ENCODE results near the gene TERT. TPM values are rescaled to one million over a fixed set of nuclear protein-coding genes. Genes with fewer than 3 reads are reported as not detected.

The TERT gene
- total RNA-seq, 1 donor from 2014 or later, result 3.5 TPM

GRCh38 chr5:1252681-1253080 is 42.2 kb downstream of the TERT start:
- Mint-ChIP-seq H3K9me3 (ENCODE audit: low read depth) (no peaks in the 10 kb centered on the region), H3K27me3 (peaks cover 16% of the 10 kb centered on the region), H3K27ac (no peak overlapping the region), H3K36me3 (ENCODE audit: insufficient read depth) (no peaks in the 10 kb centered on the region), H3K4me3 (ENCODE audit: low read depth) (no peak overlapping the region), H3K4me1 (ENCODE audit: low read depth) (peaks cover 1% of the 10 kb centered on the region)
- no peak for TF ChIP-seq CTCF (IDR thresholded peaks at IDR 0.05; ENCODE audit: unreplicated experiment)
- DNase-seq (ENCODE audit: low spot score, unreplicated experiment), result no peak

GRCh38 chr5:1251678-1252580 is 42.9 kb downstream of the TERT start:
- H3K27ac Mint-ChIP-seq, result no peak overlapping the region

GRCh38 chr5:1249366-1250280 is 45.2 kb downstream of the TERT start:
- Mint-ChIP-seq H3K36me3 (ENCODE audit: insufficient read depth) (no peaks in the 10 kb centered on the region), H3K27me3 (peaks cover 16% of the 10 kb centered on the region), H3K4me3 (ENCODE audit: low read depth) (no peak overlapping the region), H3K9me3 (ENCODE audit: low read depth) (no peaks in the 10 kb centered on the region), H3K4me1 (ENCODE audit: low read depth) (peaks cover 1% of the 10 kb centered on the region), H3K27ac (no peak overlapping the region)
- DNase-seq (ENCODE audit: low spot score, unreplicated experiment), result no peak
- no peak for TF ChIP-seq CTCF (IDR thresholded peaks at IDR 0.05; ENCODE audit: unreplicated experiment)

More at GRCh38 chr5:1251678-1252580, 42.9 kb downstream of the TERT start:
- Mint-ChIP-seq H3K27me3 (peaks cover 16% of the 10 kb centered on the region), H3K4me3 (ENCODE audit: low read depth) (no peak overlapping the region), H3K4me1 (ENCODE audit: low read depth) (peaks cover 1% of the 10 kb centered on the region), H3K9me3 (ENCODE audit: low read depth) (no peaks in the 10 kb centered on the region), H3K36me3 (ENCODE audit: insufficient read depth) (no peaks in the 10 kb centered on the region)
- TF ChIP-seq CTCF (IDR thresholded peaks at IDR 0.05; ENCODE audit: unreplicated experiment), result no peak
- DNase-seq (ENCODE audit: low spot score, unreplicated experiment), result no peak

- no peak overlapping the region for H3K27ac Mint-ChIP-seq
- no peak for DNase-seq (ENCODE audit: low spot score, unreplicated experiment)
- peaks cover 2% of the 10 kb centered on the region for H3K4me1 Mint-ChIP-seq (ENCODE audit: low read depth)
- H3K27me3 Mint-ChIP-seq, result peaks cover 16% of the 10 kb centered on the region
- H3K4me3 Mint-ChIP-seq (ENCODE audit: low read depth), result no peak overlapping the region
- no peaks in the 10 kb centered on the region for H3K9me3 Mint-ChIP-seq (ENCODE audit: low read depth)
- no peak for TF ChIP-seq CTCF (IDR thresholded peaks at IDR 0.05; ENCODE audit: unreplicated experiment)
- H3K36me3 Mint-ChIP-seq (ENCODE audit: insufficient read depth), result no peaks in the 10 kb centered on the region
Observed at GRCh38 chr5:1247811-1248210, 47.1 kb downstream of the TERT start.
